Measurements from ENCODE around the gene CIITA.

CIITA gene

DNA sequence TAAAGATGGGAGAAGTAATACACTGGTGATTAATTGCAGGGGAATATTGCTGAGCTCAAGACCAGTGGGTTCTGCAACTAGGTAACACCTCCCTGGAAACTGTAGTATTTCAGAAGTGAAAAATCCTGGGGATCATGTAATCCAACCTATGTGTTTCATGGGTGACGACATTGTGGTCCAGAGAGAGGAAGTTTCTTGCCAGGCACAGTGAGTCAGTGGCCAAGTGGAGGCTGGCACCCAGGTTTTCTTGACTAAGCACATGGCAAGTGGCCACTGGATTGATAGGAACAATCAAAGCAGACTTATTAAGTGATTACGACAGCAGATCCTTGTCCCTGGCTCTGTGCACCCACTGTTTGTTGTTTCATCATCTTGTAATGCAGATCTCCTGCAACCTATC lies 14.6 kb upstream of the CIITA start:
- DNase-seq (ENCODE audit: low read depth in 1 of 2, low spot score in 1 of 2): peak; percentile 75 to 82
- H3K27ac ChIP-seq (replicated peaks): no peak overlapping the region
- TF ChIP-seq, protein P1, sequence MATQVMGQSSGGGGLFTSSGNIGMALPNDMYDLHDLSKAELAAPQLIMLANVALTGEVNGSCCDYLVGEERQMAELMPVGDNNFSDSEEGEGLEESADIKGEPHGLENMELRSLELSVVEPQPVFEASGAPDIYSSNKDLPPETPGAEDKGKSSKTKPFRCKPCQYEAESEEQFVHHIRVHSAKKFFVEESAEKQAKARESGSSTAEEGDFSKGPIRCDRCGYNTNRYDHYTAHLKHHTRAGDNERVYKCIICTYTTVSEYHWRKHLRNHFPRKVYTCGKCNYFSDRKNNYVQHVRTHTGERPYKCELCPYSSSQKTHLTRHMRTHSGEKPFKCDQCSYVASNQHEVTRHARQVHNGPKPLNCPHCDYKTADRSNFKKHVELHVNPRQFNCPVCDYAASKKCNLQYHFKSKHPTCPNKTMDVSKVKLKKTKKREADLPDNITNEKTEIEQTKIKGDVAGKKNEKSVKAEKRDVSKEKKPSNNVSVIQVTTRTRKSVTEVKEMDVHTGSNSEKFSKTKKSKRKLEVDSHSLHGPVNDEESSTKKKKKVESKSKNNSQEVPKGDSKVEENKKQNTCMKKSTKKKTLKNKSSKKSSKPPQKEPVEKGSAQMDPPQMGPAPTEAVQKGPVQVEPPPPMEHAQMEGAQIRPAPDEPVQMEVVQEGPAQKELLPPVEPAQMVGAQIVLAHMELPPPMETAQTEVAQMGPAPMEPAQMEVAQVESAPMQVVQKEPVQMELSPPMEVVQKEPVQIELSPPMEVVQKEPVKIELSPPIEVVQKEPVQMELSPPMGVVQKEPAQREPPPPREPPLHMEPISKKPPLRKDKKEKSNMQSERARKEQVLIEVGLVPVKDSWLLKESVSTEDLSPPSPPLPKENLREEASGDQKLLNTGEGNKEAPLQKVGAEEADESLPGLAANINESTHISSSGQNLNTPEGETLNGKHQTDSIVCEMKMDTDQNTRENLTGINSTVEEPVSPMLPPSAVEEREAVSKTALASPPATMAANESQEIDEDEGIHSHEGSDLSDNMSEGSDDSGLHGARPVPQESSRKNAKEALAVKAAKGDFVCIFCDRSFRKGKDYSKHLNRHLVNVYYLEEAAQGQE (IDR thresholded peaks at IDR 0.05; ENCODE audit: insufficient replicate concordance, low read depth): no peak
- no peak for TF ChIP-seq POLR2AphosphoS5 (IDR thresholded peaks at IDR 0.05; ENCODE audit: low read depth)
- TF ChIP-seq, protein P2, sequence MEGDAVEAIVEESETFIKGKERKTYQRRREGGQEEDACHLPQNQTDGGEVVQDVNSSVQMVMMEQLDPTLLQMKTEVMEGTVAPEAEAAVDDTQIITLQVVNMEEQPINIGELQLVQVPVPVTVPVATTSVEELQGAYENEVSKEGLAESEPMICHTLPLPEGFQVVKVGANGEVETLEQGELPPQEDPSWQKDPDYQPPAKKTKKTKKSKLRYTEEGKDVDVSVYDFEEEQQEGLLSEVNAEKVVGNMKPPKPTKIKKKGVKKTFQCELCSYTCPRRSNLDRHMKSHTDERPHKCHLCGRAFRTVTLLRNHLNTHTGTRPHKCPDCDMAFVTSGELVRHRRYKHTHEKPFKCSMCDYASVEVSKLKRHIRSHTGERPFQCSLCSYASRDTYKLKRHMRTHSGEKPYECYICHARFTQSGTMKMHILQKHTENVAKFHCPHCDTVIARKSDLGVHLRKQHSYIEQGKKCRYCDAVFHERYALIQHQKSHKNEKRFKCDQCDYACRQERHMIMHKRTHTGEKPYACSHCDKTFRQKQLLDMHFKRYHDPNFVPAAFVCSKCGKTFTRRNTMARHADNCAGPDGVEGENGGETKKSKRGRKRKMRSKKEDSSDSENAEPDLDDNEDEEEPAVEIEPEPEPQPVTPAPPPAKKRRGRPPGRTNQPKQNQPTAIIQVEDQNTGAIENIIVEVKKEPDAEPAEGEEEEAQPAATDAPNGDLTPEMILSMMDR (IDR thresholded peaks at IDR 0.05; ENCODE audit: insufficient read depth, low read length): no peak
- TF ChIP-seq SPI1 (IDR thresholded peaks at IDR 0.05; ENCODE audit: borderline replicate concordance, low read depth): peak; percentile 78; the same call in 1 of the 2 replicates
- H3K4me3 ChIP-seq (replicated peaks; ENCODE audit: insufficient read depth, low read length): no peak overlapping the region
- no peaks in the 10 kb centered on the region for H3K27me3 ChIP-seq (ENCODE audit: insufficient read depth, poor library complexity, severe bottlenecking)

DNA sequence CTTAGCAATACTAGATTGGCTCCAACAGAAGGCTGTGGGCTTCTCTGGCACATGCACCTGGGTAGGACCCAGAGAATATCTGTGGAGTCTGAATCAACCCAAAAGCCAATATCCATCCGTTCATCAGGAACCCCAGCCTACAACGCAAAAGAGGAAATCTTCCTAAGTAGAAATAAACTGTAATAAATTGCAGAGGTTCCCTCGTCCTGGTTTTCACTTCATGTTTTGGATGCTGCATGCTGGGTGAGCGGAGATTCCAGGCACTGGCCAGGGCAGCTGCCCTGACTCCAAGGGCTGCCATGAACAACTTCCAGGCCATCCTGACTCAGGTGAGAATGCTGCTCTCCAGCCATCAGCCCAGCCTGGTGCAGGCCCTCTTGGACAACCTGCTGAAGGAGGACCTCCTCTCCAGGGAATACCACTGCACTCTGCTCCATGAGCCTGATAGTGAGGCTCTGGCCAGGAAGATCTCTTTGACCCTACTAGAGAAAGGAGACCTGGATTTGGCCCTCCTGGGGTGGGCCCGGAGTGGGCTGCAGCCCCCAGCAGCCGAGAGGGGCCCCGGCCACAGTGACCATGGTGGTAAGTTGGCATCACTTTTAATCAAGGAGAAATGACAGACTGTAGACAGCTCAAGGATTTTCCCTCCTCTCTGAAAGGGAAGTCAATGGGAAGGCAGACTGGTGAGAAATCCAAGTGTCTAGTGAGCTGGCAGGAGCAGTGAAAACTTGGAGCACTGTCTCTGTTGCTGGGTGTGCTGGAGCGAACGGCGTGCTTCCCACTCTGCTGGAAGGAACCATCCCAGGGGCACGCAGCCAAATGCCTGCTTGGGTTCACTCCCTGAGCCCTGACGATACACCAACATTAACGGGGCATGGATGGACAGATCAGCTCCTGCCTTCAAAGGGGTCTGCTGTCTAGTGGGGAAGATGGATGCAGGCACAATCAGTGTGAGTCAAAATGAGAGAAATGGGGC lies 10.7 kb upstream of the CIITA start:
- Histone ChIP-seq H3K4me3 (replicated peaks; ENCODE audit: insufficient read depth, low read length) (no peak overlapping the region), H3K27me3 (ENCODE audit: insufficient read depth, poor library complexity, severe bottlenecking) (no peaks in the 10 kb centered on the region), H3K27ac (replicated peaks) (no peak overlapping the region)
- TF ChIP-seq GABPA (IDR thresholded peaks at IDR 0.05; ENCODE audit: low read depth) (no peak), POLR2AphosphoS5 (IDR thresholded peaks at IDR 0.05; ENCODE audit: low read depth) (no peak), SPI1 (IDR thresholded peaks at IDR 0.05; ENCODE audit: borderline replicate concordance, low read depth) (no peak)
- TF ChIP-seq, protein P1 (IDR thresholded peaks at IDR 0.05; ENCODE audit: insufficient replicate concordance, low read depth): no peak
- TF ChIP-seq, protein P2 (IDR thresholded peaks at IDR 0.05; ENCODE audit: insufficient read depth, low read length): no peak
- no peak for DNase-seq (ENCODE audit: low read depth in 1 of 2, low spot score in 1 of 2)

DNA sequence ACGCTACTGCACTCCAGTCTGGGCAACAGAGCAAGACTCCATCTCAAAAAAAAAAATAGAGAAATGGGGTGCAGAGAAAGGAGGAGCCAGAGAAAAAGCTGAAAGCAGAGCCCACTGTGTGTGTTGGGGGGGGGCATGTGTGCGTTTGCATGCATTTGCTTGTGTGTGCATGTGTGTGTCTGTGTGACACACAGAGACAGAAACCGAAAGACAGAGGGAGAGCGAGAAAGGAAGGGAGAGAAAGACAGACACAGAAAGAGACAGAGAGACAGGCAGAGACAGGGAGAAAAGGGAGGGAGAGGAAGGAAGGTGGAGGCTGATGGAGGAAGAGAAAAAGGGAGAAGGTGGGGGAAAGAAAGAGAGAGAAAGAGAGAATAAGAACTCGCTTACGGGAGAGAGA lies 9.8 kb upstream of the CIITA start:
- H3K4me3 ChIP-seq (replicated peaks; ENCODE audit: insufficient read depth, low read length): no peak overlapping the region
- DNase-seq (ENCODE audit: low read depth in 1 of 2, low spot score in 1 of 2): no peak

More for the DNA sequence above, 9.8 kb upstream of the CIITA start:
- TF ChIP-seq SPI1 (IDR thresholded peaks at IDR 0.05; ENCODE audit: borderline replicate concordance, low read depth) (no peak), GABPA (IDR thresholded peaks at IDR 0.05; ENCODE audit: low read depth) (no peak), POLR2AphosphoS5 (IDR thresholded peaks at IDR 0.05; ENCODE audit: low read depth) (no peak)
- TF ChIP-seq, protein P1 (IDR thresholded peaks at IDR 0.05; ENCODE audit: insufficient replicate concordance, low read depth): no peak
- TF ChIP-seq, protein P2 (IDR thresholded peaks at IDR 0.05; ENCODE audit: insufficient read depth, low read length): no peak
- H3K27me3 ChIP-seq (ENCODE audit: insufficient read depth, poor library complexity, severe bottlenecking): no peaks in the 10 kb centered on the region
- H3K27ac ChIP-seq (replicated peaks): no peak overlapping the region
